Stomach (tissue), 4 donors: ENCODE data around the gene ITGA7.
"Not testable (repeated sequence)": the region's sequence is repeated elsewhere in the genome, so short reads cannot be mapped to it uniquely, and the experiment has no call there.

Experiments used
- POLR2AphosphoS5 ChIP-seq, 3 donors: sonication (generic); formaldehyde crosslinking; IDR thresholded peaks; one replicate each; pipeline ENCODE4 v1.6.1; 2016; ENCODE audit warnings: antibody characterized with exemption in 3 of 3
- TF ChIP-seq, protein P1 (sequence below), 7 experiments: fragments of 450-650 bp in 4 of 7; fragments of 200-600 bp in 3 of 7; sonication (generic) in 3 of 7; IDR thresholded peaks; one replicate each; pipeline ENCODE4 v1.5.1; 2016 to 2019; ENCODE audit warnings: antibody characterized with exemption in 7 of 7, control low read depth in 2 of 7, mild to moderate bottlenecking in 1 of 7

- TF ChIP-seq, protein P1, sequence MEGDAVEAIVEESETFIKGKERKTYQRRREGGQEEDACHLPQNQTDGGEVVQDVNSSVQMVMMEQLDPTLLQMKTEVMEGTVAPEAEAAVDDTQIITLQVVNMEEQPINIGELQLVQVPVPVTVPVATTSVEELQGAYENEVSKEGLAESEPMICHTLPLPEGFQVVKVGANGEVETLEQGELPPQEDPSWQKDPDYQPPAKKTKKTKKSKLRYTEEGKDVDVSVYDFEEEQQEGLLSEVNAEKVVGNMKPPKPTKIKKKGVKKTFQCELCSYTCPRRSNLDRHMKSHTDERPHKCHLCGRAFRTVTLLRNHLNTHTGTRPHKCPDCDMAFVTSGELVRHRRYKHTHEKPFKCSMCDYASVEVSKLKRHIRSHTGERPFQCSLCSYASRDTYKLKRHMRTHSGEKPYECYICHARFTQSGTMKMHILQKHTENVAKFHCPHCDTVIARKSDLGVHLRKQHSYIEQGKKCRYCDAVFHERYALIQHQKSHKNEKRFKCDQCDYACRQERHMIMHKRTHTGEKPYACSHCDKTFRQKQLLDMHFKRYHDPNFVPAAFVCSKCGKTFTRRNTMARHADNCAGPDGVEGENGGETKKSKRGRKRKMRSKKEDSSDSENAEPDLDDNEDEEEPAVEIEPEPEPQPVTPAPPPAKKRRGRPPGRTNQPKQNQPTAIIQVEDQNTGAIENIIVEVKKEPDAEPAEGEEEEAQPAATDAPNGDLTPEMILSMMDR (IDR thresholded peaks at IDR 0.05): not testable (repeated sequence)
- TF ChIP-seq POLR2AphosphoS5 (IDR thresholded peaks at IDR 0.05): not testable (repeated sequence)
Measured at GRCh38 chr12:55650620-55651298, 56.9 kb downstream of the ITGA7 start.
